PC-3 (cell line): Measurements from ENCODE around the gene INTS3.

Experiments used
- CTCF ChIP-seq: fragments of 300-600 bp; sonication (generic); conservative IDR thresholded peaks from 2 replicates; pipeline ENCODE4 v1.5.1; 2017; ENCODE audit warnings: antibody characterized with exemption, low read depth, mild to moderate bottlenecking, low read length
- EZH2 ChIP-seq: fragments of 300-600 bp; sonication (generic); IDR thresholded peaks from one replicate; pipeline ENCODE4 v1.6.1; 2017; ENCODE audit warnings: antibody characterized with exemption, mild to moderate bottlenecking, low read length; ENCODE audit not compliant: unreplicated experiment
- EZH2phosphoT487 ChIP-seq: fragments of 300-600 bp; sonication (generic); IDR thresholded peaks from 2 replicates; pipeline ENCODE4 v1.6.1; 2018; ENCODE audit warnings: mild to moderate bottlenecking, antibody characterized with exemption, low read length, borderline replicate concordance

- TF ChIP-seq EZH2phosphoT487, result no peak
- no peak for TF ChIP-seq CTCF
- no peak for TF ChIP-seq EZH2
Observed at GRCh38 chr1:153683854-153684253, 44.0 kb upstream of the INTS3 start.
